NCI-H1436 (cell line): Measurements from ENCODE around the gene TXNRD1.
"Not testable (repeated sequence)": the region's sequence is repeated elsewhere in the genome, so short reads cannot be mapped to it uniquely, and the experiment has no call there.

Source experiments
- DNase-seq: peaks from one replicate; lab custom pipeline; 2025; lab: John Stamatoyannopoulos, UW

The TXNRD1 gene

DNA sequence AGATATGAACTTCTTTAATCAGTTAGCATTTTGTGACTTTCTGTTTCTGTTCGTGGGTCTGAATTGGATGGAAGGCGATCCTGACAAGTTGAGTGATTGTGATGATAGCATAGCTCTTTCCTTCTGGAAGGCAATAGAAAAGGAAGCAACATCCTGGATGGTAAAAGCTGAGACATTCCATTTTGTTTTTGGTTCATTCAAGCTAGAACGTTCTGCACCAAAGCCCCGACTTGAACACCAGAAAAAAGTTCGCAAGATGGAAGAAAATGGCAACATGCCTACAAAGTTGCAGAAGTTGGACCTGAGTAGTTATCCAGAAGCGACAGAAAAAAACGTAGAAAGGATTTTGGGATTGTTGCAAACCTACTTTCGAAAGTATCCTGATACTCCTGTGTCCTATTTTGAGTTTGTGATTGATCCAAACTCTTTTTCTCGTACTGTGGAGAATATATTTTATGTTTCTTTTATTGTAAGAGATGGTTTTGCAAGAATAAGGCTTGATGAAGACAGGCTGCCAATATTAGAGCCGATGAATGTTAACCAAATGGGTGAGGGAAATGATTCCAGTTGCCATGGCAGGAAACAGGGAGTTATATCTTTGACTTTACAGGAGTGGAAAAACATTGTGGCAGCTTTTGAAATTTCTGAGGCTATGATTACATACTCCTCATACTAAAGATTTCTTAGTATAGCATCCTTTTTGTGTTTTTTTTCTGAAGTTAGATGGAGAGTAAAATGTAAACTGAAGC is 88.9 kb downstream of the TXNRD1 start:
- DNase-seq = no peak

DNA sequence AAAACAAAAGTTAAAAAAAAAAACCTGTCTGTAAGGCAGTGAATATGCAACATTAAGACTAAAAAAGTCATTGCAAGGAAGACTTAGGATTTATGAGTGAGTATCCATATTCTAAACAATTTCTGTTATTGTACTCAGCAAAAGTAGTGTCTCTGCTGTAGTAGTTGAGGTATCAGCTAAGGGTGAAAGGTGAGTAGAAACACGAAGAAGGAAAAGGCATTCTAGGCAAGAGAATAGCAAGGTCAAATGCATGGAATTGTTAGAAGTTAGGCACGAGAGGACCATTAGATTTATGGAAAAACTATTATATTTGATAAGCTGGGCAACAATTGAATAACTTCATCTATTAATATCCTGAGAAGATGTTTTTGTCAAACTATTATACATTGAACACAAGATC is 89.8 kb downstream of the TXNRD1 start:
- no peak for DNase-seq

DNA sequence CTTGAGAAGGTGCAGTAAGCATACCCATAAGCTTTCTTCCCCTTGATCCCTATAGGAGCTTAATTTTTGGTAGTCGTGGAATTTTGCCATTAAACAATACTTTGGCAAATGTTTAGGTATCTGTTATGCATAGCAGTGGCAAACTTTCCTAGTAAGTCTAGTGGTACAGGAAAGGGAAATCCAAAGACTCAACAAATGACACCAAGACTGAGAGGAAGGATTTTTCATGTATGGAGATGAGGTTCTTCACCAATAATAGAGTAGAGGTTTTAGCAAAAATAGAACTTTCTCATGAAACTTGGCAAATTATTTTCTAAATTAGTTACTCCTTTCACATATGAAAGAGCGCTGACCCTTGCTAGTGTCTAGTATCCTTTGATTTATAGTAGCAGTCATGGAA is 90.8 kb downstream of the TXNRD1 start:
- DNase-seq = no peak

DNA sequence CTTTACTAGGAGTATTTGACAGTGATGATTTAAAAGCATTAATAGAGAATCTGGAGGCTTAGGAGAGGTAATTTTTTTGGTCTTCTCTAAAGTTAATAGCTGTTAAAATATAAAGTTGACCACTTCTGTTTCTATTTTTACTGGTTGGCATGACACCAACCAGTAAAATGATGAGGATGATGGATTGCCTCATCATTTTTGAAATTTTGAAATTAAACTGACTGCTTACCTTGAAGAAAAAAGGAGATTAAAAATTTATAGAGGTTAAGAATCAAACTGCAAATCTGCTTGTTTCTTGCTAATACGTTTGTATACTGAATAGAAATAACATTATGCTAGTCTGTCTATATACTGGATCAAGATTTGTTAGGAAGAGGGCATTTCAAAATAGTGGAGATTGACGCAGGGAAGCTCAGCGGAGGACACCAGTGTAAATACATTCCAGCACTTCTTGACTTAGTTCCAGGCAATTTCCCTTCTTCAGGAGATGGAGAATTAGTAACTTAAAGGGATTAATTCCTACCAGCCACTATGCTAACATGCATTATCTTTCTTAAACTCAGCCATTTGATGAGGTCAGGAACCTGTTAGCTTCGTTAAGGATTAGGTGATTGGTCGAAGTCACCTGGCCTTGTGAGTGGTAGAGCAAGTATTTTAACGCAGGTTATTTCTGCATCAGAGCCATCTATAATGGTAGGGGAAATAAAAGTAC is 91.5 kb downstream of the TXNRD1 start:
- no peak for DNase-seq

DNA sequence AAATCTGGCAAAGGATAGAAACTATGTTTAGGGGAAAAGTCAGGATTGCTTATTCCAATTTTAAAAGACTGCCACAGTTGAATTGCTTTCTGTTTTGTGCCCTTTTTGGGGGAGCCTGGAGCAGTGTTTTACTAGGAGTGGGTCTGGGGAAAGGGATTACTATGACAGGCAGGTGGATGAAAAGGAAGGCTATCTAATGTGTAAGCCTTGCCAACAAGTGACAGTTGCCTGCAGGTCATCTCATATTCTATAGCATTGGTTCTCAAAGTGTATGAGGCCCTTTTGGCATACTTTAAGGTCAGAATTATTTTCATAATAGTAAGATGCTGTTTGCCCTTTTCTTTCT is 92.0 kb downstream of the TXNRD1 start:
- no peak for DNase-seq

DNA sequence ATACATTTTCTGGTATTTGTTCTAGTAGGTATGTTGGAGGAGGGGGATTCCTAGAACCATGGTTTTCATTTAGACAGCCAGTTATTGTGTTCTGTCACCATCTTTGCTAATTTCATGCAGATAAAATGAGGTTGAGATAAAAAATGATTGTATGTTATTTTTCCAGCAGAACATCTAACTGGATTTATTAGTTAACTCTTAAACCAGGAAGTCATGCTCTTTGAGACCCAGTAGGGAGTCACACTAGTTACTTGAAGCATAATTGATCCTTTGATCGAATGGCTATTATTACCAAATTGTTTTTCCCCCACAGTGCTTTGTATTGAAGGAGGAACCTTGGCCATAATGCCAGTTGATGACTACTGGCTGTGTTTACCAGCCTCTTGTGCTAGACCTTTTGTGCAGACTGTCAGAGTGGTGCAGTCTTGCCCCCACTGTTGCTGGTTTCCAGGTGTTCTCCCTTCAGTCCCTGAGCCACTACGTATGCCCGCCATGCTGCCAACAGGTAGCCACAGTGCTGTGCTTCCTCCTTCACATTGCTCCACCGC is 93.9 kb downstream of the TXNRD1 start:
- no peak for DNase-seq

DNA sequence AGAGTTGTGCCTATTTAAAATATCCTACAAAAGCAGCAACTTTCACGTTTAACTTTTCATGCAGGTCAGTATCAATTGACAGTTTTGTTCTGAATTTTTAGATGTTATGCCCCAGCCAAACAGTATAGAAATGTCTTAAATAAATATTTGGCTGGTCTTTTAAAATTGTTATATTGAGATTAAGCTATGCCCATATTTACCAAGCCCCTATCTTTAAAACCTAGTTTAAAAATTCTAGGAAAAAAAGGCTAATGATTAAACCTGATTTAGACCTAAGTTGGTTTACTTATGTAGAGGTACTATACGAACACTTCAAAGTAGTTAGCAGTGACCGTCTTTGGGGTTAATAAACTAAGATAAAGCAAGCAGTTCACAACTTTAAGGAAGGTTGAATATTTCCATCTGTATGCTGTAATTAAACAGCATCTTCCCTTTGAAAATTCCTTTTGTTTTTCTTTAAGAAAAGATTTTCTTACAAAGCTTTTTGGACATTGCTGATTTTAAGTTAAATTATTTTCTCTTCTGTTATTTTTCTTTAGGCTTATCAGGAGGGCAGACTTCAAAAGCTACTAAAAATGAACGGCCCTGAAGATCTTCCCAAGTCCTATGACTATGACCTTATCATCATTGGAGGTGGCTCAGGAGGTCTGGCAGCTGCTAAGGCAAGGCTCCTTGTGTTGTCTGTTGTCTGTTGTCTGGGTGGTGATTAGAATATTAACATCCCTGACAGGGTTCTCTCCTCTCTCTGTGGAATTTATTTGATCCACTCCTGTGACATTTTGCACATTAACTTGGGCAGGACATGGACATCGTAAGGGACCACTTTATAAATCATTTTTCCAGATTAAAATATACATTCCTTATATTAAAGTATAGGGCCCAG is 95.4 kb downstream of the TXNRD1 start:
- no peak for DNase-seq

DNA sequence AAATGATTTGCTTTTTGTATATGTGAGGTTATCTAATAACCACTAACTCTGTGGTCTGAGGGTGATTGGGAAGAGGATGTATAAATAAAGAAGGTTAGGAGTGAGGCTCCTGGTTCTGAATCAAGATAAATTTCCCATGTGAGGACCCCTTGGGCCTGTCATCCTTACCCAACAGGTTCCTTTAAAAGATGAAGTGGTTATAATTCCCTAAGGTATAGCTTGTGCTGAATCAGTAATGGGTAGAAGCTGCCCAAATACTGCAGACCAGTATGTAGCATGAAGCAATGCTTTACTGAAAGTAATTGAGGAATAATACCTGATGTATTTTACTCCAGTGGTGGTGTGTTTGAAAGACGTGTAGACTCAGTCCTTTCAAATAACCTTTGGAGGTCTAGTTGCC is 96.6 kb downstream of the TXNRD1 start:
- no peak for DNase-seq

DNA sequence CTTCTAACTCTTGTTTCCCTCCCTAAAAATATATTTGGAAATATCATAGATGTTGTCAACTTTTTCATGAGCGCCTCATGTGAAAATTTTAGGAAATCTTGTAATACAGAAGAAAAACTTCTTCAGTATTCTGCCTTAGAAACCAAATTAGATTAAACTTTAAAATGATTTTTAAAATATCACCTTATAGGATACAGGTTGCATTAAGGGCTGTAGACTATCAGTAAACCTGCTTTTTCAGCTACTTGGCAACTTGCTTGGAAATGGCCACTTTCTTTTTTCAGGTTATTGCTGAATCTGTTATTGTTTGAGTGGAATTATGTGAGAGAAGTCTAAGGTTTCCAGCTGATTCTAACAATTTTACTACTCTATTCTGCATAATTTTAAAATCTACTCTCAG is 97.1 kb downstream of the TXNRD1 start:
- no peak for DNase-seq

DNA sequence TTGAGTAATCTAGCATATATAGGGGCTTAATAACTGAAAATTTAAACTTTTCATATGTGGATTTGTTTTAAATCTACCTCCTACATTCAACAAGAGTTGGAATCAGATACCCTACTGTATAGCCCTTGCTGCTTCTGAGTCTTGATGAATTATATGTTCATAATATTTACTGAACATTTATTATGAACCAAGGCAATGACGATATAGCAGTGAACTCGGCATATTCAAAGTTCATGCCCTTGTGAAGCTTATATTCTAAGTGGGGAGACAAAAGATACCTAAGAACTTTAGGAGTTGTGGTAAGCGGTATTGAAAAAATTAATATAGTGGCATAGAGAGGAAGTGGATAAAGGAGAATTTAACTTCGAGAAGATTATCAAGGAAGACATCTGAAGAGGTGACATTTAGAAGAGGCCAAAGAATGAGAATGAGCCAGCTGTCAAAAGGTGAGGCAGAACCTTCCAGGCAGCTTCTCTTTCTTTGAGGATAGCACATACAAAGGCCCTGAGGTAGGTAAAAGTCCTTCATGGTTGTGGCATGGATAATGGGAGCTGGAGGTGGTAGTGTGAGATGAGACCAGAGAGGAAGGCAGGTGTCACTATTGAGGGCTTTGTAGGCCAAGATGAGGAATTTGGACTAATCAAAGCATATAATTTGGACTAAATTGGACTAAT is 98.1 kb downstream of the TXNRD1 start:
- no peak for DNase-seq

DNA sequence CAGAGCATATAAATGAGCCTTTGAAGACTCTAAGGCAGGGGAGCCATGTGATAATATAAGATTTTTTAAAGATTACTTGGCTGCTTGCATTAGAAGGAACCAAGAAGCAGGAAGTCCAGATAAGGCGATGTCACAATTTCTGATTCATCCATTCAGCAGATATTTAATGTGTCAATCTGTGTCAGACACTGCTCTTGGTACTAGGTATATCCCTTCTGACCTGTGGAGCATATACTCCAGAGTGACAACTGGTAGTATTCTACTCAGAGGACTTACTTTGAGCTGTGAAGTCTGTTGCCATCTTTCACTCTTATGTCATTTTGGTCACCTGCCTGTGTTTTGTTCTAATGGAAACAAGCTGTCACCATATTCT is 98.6 kb downstream of the TXNRD1 start:
- DNase-seq = no peak

DNA sequence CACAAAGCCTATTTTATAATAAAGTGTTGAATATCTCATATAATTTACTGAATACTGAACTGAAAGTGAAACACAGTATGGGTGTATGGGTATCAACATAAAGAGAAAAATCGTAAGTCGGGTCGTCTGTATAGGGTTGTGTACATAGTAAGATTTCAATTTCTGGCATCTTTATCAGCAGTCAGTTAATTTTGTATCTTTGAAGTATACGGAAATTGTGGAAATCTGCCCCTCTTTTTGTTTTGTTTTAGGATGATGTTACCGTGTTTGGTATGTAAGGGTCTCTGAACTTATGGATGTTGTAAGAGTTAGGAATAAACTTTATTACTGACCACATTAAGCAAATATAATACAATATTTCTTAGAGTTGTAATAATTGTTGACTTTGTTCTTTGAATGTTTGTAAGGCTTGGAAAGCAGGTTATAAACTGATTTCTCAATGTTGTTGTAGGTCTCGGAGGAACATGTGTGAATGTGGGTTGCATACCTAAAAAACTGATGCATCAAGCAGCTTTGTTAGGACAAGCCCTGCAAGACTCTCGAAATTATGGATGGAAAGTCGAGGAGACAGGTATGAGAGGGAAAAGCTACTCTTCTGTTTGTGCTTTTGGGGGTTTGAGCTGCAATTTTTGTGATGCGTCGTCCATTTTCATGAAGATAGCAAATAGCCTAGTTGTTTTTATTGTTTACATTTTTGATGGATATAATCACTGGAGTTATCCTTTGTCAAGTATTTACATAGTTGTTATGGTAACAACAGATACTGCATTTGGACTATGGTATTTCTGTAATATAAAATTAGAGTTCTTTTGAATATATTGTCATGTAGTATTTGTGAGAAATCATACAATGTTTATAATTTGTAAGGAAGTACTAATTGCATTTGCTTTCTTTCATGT is 100.0 kb downstream of the TXNRD1 start:
- DNase-seq = no peak

DNA sequence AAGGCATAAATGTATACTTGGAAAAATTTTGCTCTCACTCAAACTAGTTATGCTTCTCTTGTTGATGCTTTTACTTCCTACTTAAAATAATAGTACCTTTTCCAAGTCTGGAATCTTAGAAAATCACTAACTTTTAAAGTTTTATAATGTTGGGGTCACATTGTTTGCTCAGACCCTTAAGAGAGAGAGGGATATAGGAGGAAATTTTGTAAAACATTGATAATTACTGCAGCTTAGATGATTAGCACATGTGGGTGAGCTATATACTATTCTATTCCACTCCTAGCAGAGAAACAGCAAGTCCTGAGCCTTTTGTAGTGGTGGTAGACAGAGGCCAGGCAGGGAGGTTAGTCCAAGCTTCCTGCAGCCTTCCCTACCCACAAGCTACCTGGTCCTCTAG is 101.4 kb downstream of the TXNRD1 start:
- no peak for DNase-seq

DNA sequence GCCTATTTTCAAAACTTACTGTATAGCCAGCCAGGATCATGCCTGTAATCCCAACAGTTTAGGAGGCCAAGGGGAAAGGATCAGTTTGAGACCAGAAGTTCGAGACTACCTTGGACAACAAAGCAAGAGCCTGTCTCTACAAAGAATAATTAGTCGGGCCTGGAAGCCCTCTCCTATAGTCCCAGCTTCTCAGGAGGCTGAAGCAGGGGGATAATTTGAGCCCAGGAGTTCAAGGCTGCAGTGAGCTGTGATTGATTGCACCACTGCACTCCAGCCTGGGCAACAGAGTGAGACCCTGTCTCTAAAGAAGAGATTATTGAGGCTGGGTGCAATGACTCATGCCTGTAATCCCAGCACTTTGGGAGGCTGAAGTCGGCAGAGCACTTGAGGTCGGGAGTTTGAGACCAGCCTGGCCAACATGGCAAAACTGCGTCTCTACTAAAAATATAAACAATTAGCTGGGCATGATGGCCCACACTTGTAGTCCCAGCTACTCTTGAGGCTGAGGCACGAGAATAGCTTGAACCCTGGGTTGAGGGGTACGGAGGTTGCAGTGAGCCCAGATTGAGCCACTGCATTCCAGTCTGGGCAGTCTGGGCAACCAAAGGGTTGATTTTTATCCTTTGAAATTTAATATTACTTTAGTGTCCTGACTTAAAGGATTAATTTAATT is 102.1 kb downstream of the TXNRD1 start:
- no peak for DNase-seq

DNA sequence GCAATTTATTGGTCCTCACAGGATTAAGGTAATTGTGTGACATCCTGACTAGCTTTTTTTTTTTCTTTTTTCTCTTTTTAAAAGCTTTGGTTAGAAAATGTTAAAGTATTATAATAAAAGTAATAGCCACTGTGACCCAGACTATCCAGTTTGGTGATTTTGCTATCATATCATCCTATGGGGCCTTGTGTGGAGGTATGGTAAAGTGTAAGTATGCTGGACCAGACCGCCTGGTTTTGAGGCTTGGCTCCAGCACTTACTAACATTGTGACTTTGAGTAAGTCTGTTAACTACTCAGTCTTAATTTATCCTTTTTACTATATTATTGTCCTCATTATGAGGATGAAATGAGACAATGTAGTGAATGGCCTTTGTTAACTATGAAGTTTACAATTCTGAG is 103.4 kb downstream of the TXNRD1 start:
- no peak for DNase-seq

DNA sequence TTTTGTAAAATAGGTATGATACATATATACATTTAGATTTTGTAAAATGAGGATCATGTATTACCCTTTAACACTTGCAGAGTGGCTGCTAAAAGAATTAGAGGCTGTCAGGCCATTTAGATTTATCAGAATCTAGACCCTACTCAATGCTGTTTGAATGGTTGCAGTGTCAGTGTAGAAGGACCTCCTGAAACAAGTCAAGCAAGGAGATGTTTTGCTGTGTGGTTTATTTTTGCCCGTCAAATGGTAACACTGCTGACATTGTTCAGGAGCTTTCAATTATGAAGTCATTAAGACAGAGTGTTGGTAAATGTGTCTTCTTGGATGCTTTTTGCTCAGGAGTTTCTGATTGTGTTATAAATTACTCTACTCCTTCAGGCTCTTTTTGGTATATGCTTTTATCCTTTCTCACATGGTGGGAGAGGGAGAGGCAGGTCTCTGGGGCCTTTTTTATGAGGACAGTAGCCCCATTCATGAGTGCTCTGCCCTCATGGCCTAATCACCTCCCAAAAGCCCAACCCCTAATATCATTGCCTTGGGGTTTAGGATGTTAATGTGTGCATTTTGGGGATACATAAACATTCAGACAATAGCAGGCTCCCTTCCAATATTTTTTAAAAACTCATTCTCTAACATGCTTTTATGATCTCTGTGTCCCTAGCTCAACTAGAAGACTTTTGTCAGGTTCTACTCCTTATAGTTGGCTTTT is 104.5 kb downstream of the TXNRD1 start:
- no peak for DNase-seq

DNA sequence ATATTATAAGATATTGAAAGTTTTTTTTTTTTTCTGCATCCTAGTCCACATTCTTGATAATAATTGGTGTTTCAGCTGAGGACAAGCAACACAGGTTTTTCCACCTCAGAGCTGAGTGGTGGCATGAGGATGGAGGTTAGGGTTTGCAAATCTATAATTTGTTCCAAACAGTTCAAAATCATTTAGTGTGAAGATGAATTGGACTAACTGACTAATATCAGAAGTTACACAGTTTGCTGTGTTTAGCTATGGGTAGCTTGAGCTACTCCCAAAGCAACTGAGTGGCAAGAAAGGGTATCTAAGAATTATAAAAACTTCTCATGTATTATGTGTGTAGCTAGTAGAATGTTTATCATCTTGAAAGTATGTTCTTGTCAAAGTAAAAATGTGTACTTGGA is 105.0 kb downstream of the TXNRD1 start:
- no peak for DNase-seq

DNA sequence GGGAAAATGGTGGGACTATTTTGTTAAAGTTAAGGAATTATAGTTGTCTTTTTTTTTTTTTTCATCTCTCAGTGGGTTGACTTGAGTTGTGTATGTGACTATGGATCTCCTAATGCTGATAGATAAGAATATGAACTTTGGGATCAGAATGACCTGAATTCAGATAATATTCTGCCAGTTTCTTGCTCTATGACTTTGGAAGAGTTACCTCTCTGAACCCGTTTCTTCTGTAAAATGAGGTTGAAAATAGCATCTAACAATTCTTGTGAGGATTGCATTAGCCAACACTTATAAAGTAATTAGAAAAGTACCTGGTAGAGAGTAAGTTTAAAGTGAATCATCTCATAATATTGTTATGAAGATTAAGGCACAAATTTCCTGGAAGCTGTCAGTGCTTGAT is 106.4 kb downstream of the TXNRD1 start:
- DNase-seq = no peak

DNA sequence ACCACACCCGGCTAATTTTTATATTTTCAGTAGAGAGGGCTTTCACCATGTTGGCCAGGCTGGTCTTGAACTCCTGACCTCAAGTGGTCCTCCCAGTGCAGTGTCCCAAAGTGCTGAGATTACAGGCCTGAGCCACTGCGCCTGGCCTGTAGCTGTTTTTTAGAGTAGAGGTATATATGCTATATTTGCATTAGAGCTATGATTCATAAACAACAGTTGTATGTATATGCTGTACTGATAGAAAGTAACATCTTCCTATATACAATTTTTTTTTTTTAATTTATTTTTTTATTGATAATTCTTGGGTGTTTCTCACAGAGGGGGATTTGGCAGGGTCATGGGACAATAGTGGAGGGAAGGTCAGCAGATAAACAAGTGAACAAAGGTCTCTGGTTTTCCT is 107.0 kb downstream of the TXNRD1 start:
- DNase-seq = not testable (repeated sequence)

DNA sequence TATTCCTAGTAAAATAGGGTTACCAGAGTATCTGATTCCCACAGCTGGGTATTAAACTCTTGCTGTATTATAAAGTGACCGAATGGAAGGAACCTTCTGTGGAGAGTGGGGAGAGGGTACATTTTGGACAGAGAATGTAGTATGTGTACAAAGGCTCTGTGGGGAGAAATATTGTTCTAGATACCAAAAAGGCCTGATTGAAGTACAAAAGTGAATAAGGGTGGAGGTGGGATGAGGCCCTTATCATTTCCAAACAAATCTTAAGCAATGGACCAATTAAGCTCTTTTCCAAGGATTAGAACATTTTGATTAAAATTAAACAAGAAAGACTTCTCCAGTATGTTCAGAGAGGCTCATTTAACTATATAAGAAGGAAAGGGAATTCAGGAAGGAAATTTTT is 108.3 kb downstream of the TXNRD1 start:
- DNase-seq = no peak
